A172 (cell line): Measurements from ENCODE around the gene PEX11A. TPM values are rescaled to one million over a fixed set of nuclear protein-coding genes. Genes with fewer than 3 reads are reported as not detected.
"Not testable (repeated sequence)": the region's sequence is repeated elsewhere in the genome, so short reads cannot be mapped to it uniquely, and the experiment has no call there.

Source experiments
- DNase-seq: peaks from one replicate; pipeline ENCODE4 v3.0.0-alpha.2; 2015; ENCODE audit warnings: low spot score
- total RNA-seq: library from RNA; depleted of rRNA; stranded (reverse); fragments of >200 nt; shearing (Covaris generic); gene quantifications from 2 replicates; pipeline ENCODE4 v1.2.3, GENCODE V29; 2014; rRNA removed

PEX11A gene, protein sequence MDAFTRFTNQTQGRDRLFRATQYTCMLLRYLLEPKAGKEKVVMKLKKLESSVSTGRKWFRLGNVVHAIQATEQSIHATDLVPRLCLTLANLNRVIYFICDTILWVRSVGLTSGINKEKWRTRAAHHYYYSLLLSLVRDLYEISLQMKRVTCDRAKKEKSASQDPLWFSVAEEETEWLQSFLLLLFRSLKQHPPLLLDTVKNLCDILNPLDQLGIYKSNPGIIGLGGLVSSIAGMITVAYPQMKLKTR
- total RNA-seq, result 6.3 and 7.2 TPM in 2 replicates

DNA sequence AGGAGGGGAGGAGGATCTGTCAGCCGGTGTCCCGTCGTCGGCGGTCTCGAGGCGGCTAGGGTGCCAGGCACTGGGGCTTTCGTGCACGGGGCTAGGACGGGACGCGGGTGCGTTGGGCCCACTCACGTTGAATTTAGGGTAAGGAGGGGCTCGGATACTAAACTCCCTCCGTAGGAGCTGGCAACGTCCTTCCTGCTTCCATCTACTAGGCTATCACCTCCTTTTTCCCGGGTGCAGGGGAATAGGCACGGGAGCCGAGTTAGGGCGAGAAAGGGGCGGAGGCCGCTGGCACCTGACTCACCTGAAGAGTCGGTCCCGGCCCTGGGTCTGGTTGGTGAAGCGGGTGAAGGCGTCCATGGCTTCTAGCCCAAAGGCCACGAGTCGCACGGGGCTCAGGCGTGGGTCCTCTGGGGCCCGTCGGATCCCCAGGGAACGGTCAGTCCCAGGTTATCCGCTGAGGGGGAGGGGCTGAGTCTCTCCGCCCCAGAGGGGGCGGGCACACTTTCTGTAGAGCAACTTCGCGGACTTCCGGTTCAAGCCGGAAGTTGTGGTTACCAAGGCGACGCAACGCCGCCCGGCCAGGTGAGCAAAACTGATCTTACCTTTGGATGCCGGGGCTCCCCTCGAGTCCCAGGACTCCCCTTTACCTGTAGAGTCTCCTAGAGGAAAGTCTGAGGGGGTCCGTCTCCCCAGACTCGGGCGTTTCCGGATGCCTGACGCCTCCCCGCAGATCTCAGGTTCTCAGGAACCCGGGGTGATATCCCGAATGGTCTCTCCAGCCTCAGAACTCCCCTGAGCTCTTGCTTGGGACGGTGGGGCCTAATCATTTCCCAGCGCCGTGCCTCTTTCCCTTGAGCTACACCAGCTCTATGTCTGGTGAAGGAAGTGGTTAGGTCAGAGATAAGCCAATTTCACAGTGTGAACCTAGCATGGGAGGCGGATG, at the start of gene PEX11A, which contains the start of gene WDR93:
Gene PEX11A, minus strand, starts transcription at position 479 of the 943 bp plus-strand sequence. Its CDS starts 122 bp downstream, at position 357.
Gene WDR93, plus strand, starts transcription at position 536 of the 943 bp plus-strand sequence. CDS start 10,936 bp downstream, outside the sequence.
- DNase-seq, result peak; percentile 49

DNA sequence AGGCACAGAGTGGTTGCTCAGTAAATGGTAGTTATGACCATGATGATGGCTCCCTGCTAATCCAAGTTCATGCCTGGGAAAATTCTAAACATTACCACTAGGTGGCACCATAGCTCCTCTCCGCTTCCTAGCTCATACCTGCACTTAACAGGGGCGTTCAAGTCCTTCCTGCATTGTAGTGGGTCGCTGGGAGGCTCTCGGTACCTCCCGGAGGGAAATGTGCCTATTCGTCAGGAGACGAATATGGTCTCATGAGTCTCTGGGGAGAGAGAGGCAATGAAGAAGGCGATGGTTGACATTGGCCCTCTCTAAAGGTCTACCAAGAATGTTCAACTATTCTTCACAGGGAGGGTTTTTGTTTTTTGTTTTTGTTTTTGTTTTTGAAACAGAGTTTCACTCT, 49.6 kb upstream of the PEX11A start:
- peak; percentile 61 for DNase-seq

GRCh38 chr15:89735773-89736172, 45.2 kb upstream of the PEX11A start:
- no peak for DNase-seq

GRCh38 chr15:89732451-89733172, 42.1 kb upstream of the PEX11A start:
- DNase-seq, result no peak

DNA sequence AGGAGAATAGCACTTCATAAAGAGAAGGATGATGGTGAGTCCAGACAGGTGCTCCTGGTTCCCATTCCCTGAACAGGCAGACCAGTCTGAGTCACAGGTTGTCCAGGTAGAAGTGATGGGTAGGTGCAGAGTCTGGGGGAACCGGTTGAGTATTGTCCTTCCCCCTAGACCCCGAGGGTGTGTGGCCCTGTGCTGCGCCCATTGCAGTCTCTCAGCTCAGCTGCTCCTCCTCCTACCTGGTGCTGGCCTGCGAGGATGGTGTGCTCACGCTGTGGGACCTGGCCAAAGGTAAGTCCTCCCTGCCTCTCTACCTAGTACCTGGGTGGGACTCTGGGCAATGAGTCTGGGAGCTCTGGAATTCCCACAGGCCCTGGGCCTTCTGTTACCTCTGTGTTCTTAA, 40.7 kb upstream of the PEX11A start:
- DNase-seq, result no peak

DNA sequence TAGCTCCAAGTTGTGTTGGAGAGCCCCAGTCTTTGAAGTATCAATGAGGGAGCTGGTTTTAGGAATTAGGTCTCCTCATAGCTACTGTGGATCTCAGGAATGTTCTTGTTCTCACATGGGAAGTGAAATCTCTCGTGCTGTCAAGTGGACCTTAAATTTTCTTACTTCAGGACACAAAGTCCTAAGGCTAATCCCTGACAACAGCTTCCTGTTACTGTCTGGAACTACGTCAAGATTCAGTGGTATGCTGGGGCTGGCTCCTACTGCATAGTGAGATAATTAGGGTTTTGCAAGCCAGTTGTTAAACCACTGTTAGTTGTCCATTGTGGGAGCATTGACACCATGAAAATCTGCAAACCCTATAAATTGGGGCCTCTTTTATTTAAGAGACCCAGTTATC, 37.7 kb upstream of the PEX11A start:
- no peak for DNase-seq

DNA sequence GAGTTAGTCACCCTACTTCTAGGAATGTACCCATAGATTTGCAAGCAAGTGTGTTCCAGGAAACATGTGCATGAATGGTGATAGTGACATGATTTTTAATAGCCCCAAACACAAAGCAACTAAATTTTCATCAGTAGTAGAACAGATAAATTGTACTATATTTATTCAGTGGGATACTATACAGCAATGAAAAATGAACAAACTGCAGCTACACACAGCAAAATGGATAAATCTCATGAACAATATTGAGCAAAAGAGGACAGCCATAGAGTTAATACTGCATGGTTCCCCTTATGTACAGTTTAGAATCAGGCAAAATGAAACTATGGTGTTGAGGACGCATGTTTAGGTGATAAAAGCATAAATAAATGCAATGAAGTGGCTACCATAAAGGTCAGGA, 34.5 kb upstream of the PEX11A start:
- no peak for DNase-seq

GRCh38 chr15:89724621-89725020, 34.1 kb upstream of the PEX11A start:
- no peak for DNase-seq

DNA sequence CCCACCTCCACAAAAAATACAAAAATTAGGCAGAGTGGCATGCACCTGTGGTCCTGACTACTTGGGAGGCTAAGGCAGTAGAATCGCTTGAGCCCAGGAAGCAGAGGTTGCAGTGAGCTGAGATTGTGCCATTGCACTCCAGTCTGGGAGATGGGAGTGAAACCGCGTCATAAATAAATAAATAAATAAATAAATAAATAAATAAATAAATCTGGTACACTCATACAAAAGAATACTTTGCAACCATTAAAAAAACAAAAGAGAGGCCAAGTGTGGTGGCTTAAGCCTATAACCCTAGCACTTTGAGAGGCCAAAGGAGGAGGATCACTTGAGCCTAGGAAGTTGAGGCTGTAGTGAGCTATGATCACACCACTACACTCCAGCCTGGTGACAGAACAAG, 32.5 kb upstream of the PEX11A start:
- DNase-seq, result no peak

- DNase-seq, result no peak
Measured at GRCh38 chr15:89714775-89715174, 24.2 kb upstream of the PEX11A start.

DNA sequence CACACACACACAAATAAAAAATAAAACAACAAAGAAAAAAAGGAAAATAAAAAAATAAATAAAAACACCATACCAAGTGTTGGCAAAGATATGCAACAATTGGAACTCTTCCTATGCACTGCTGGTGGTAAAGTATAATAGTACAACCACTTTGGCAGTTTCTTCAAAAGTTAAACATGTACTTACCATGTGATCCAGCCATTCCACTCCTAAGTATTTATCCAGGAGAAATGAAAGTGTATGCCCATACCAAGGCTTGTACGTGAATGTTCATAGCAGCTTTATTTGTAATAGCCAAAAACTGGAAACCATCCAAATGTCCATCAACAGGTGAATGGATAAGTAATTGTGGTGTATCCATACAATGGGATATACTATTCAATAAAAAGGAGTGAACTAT, 17.0 kb upstream of the PEX11A start:
- DNase-seq, result no peak

DNA sequence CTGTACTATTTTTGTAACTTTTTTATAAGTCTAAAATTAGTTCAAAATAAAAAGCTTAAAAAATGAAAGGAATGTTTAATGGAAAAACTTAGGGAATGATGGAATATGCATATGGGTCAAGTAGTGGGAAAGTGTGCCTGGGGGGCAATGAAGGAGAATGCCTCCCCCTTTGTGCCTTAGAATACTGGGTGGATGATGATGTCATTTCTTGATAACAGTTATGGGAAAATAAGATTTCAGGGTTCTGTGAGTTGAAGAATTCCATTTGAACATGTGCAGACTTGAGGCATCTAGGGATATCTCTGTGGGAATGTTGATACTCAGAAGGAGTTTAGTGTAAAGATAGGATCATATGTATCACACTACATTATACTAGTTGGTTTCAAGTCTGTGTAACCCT, 13.9 kb upstream of the PEX11A start:
- no peak for DNase-seq

- no peak for DNase-seq
Measured at GRCh38 chr15:89695198-89695597, 4.6 kb upstream of the PEX11A start.

- DNase-seq, result no peak
Measured at GRCh38 chr15:89693696-89694095, 3.1 kb upstream of the PEX11A start.

DNA sequence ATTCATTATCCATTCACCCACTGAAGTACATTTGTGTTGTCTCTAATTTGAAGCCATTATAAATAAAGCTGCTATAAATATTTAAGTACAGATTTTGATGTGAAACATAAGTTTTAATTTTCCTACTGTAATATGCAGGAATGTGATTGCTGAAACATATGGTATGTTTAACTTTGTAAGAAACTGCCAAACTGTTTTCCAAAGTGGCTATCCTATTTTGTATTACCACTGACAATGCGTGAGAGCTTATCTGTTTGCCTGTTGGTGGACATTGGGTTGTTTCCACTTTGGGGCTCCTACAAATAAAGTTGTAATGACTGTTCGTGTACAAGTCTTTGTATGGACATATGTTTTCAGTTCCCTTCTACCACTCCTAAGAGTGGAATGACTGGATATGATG, 2.5 kb upstream of the PEX11A start:
- no peak for DNase-seq

DNA sequence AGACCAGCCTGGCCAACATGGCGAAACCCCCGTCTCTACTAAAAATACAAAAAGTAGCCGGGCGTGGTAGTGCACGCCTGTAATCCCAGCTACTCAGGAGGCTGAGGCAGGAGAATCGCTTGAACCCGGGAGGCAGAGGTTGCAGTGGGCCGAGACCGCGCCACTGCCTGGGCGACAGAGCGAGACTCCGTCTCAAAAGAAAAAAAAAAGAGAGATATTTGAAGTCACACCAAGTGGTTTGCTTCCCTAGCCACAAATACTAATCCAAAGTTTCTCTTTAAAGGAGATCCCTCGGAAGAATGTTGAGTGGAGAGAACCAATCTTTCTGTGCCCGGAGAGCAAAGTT, 651 bp downstream of the PEX11A start:
- DNase-seq, result not testable (repeated sequence)

GRCh38 chr15:89686522-89686921, 4.0 kb downstream of the PEX11A start:
- DNase-seq, result no peak

DNA sequence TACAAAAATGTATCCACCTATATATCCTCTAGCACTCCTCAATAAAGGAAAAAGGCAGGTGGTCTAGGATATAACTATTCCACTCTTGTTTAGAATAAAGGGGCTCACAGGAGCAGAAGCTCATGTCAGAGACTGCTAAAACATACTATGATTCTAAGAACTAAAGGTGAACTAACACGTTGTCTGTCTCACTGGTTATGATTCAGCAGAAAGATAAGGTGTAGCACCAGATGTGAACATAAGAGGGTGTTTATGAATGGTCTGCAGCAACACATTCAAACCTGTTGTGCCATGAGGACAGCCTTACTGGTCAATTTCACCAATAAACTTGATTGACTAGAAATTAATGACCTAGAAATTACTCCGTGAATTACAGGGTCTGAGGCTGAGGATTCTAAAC, 4.6 kb downstream of the PEX11A start:
- no peak for DNase-seq

DNA sequence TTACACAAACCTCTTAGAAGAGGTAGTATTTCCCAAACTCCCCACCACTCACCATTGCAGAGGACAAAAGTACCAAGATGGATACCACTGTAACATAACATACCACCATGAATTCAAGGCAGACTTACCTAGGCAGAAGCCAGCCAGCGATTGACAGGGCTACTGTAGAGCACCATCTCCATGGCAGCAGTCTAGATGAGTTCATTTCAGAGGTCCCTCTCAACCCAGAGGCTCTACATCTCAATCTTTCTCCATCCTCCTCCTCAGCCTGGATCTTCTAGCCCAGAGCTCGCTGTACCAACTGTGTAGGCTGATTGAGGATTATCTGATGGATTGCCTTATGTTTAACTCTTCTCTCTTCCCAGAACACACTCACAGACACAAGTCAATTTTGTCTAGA, 9.4 kb downstream of the PEX11A start:
- no peak for DNase-seq

- DNase-seq, result peak; percentile 2
Measured at GRCh38 chr15:89680282-89680873, 10.2 kb downstream of the PEX11A start.

- DNase-seq, result no peak
Measured at GRCh38 chr15:89679212-89679611, 11.3 kb downstream of the PEX11A start, which contains the start of gene PLIN1. PLIN1 (minus strand) TSS chr15:89679367; CDS start chr15:89677489, 1,878 bp downstream.

GRCh38 chr15:89677381-89677780, 13.2 kb downstream of the PEX11A start:
- DNase-seq, result no peak
